ENCODE data around the gene EVC.
A peak's percentile ranks its signal among the peaks of the same experiment; 100 is the strongest.

EVC gene

GRCh38 chr4:5751666-5752375, 40.8 kb downstream of the EVC start:
- Histone ChIP-seq H3K27me3 (ENCODE audit: insufficient read depth, insufficient read length) (no peaks in the 10 kb centered on the region), H3K9ac (ENCODE audit: insufficient read length, low read depth) (peak overlapping the region; percentile 33), H3K9me3 (ENCODE audit: insufficient read depth, low read length) (no peaks in the 10 kb centered on the region), H3K36me3 (ENCODE audit: insufficient read depth, insufficient read length, low read length) (peaks cover 79% of the 10 kb centered on the region), H3K4me3 (ENCODE audit: insufficient read length, low read depth) (no peak overlapping the region), H3K4me1 (ENCODE audit: insufficient read depth, insufficient read length) (peaks cover 17% of the 10 kb centered on the region)
- no peak for DNase-seq (ENCODE audit: low read depth, low spot score)
- TF ChIP-seq ZNF274 (IDR thresholded peaks at IDR 0.05; ENCODE audit: low read depth, low read length) (no peak), YY1 (IDR thresholded peaks at IDR 0.05; ENCODE audit: insufficient read depth, insufficient read length) (no peak), SUZ12 (IDR thresholded peaks at IDR 0.05; ENCODE audit: extremely low read depth, insufficient read depth, insufficient read length) (no peak)

- Histone ChIP-seq H3K36me3 (ENCODE audit: insufficient read depth, insufficient read length, low read length) (peaks cover 86% of the 10 kb centered on the region), H3K4me1 (ENCODE audit: insufficient read depth, insufficient read length) (peaks cover 17% of the 10 kb centered on the region), H3K27me3 (ENCODE audit: insufficient read depth, insufficient read length) (no peaks in the 10 kb centered on the region), H3K9ac (ENCODE audit: insufficient read length, low read depth) (peak overlapping the region; percentile 22), H3K9me3 (ENCODE audit: insufficient read depth, low read length) (no peaks in the 10 kb centered on the region), H3K4me3 (ENCODE audit: insufficient read length, low read depth) (no peak overlapping the region)
- DNase-seq (ENCODE audit: low read depth, low spot score), result peak; percentile 82
- TF ChIP-seq SUZ12 (IDR thresholded peaks at IDR 0.05; ENCODE audit: extremely low read depth, insufficient read depth, insufficient read length) (no peak), YY1 (IDR thresholded peaks at IDR 0.05; ENCODE audit: insufficient read depth, insufficient read length) (no peak), ZNF274 (IDR thresholded peaks at IDR 0.05; ENCODE audit: low read depth, low read length) (no peak)
Measured at GRCh38 chr4:5752376-5753184, 41.6 kb downstream of the EVC start.

GRCh38 chr4:5753366-5753765, 42.4 kb downstream of the EVC start:
- TF ChIP-seq ZNF274 (IDR thresholded peaks at IDR 0.05; ENCODE audit: low read depth, low read length) (no peak), SUZ12 (IDR thresholded peaks at IDR 0.05; ENCODE audit: extremely low read depth, insufficient read depth, insufficient read length) (no peak), YY1 (IDR thresholded peaks at IDR 0.05; ENCODE audit: insufficient read depth, insufficient read length) (no peak)
- Histone ChIP-seq H3K9me3 (ENCODE audit: insufficient read depth, low read length) (no peaks in the 10 kb centered on the region), H3K36me3 (ENCODE audit: insufficient read depth, insufficient read length, low read length) (peaks cover 84% of the 10 kb centered on the region), H3K4me3 (ENCODE audit: insufficient read length, low read depth) (no peak overlapping the region), H3K9ac (ENCODE audit: insufficient read length, low read depth) (no peak overlapping the region), H3K27me3 (ENCODE audit: insufficient read depth, insufficient read length) (no peaks in the 10 kb centered on the region), H3K4me1 (ENCODE audit: insufficient read depth, insufficient read length) (peaks cover 17% of the 10 kb centered on the region)
- DNase-seq (ENCODE audit: low read depth, low spot score), result no peak

- H3K4me1 ChIP-seq (ENCODE audit: insufficient read depth, insufficient read length), result peaks cover 17% of the 10 kb centered on the region
- no peaks in the 10 kb centered on the region for H3K27me3 ChIP-seq (ENCODE audit: insufficient read depth, insufficient read length)
- no peak for DNase-seq (ENCODE audit: low read depth, low spot score)
- H3K36me3 ChIP-seq (ENCODE audit: insufficient read depth, insufficient read length, low read length), result peaks cover 82% of the 10 kb centered on the region
- no peaks in the 10 kb centered on the region for H3K9me3 ChIP-seq (ENCODE audit: insufficient read depth, low read length)
- no peak for TF ChIP-seq ZNF274 (IDR thresholded peaks at IDR 0.05; ENCODE audit: low read depth, low read length)
- TF ChIP-seq SUZ12 (IDR thresholded peaks at IDR 0.05; ENCODE audit: extremely low read depth, insufficient read depth, insufficient read length), result no peak
- TF ChIP-seq YY1 (IDR thresholded peaks at IDR 0.05; ENCODE audit: insufficient read depth, insufficient read length), result no peak
- no peak overlapping the region for H3K9ac ChIP-seq (ENCODE audit: insufficient read length, low read depth)
- no peak overlapping the region for H3K4me3 ChIP-seq (ENCODE audit: insufficient read length, low read depth)
Measured at GRCh38 chr4:5753766-5754528, 42.9 kb downstream of the EVC start.

GRCh38 chr4:5754529-5754881, 43.5 kb downstream of the EVC start:
- DNase-seq (ENCODE audit: low read depth, low spot score), result no peak
- H3K9me3 ChIP-seq (ENCODE audit: insufficient read depth, low read length), result no peaks in the 10 kb centered on the region
- peaks cover 17% of the 10 kb centered on the region for H3K4me1 ChIP-seq (ENCODE audit: insufficient read depth, insufficient read length)
- no peak overlapping the region for H3K4me3 ChIP-seq (ENCODE audit: insufficient read length, low read depth)
- H3K9ac ChIP-seq (ENCODE audit: insufficient read length, low read depth), result no peak overlapping the region
- peaks cover 79% of the 10 kb centered on the region for H3K36me3 ChIP-seq (ENCODE audit: insufficient read depth, insufficient read length, low read length)
- H3K27me3 ChIP-seq (ENCODE audit: insufficient read depth, insufficient read length), result no peaks in the 10 kb centered on the region
- TF ChIP-seq YY1 (IDR thresholded peaks at IDR 0.05; ENCODE audit: insufficient read depth, insufficient read length) (no peak), SUZ12 (IDR thresholded peaks at IDR 0.05; ENCODE audit: extremely low read depth, insufficient read depth, insufficient read length) (no peak), ZNF274 (IDR thresholded peaks at IDR 0.05; ENCODE audit: low read depth, low read length) (no peak)

GRCh38 chr4:5755161-5755560, 44.2 kb downstream of the EVC start:
- Histone ChIP-seq H3K4me3 (ENCODE audit: insufficient read length, low read depth) (no peak overlapping the region), H3K27me3 (ENCODE audit: insufficient read depth, insufficient read length) (no peaks in the 10 kb centered on the region), H3K9ac (ENCODE audit: insufficient read length, low read depth) (no peak overlapping the region), H3K36me3 (ENCODE audit: insufficient read depth, insufficient read length, low read length) (peaks cover 77% of the 10 kb centered on the region), H3K4me1 (ENCODE audit: insufficient read depth, insufficient read length) (peaks cover 17% of the 10 kb centered on the region), H3K9me3 (ENCODE audit: insufficient read depth, low read length) (no peaks in the 10 kb centered on the region)
- no peak for DNase-seq (ENCODE audit: low read depth, low spot score)
- TF ChIP-seq YY1 (IDR thresholded peaks at IDR 0.05; ENCODE audit: insufficient read depth, insufficient read length) (no peak), ZNF274 (IDR thresholded peaks at IDR 0.05; ENCODE audit: low read depth, low read length) (no peak), SUZ12 (IDR thresholded peaks at IDR 0.05; ENCODE audit: extremely low read depth, insufficient read depth, insufficient read length) (no peak)

All from NT2/D1 (cell line).